ENCODE measurements around the gene PLCL2.

DNA sequence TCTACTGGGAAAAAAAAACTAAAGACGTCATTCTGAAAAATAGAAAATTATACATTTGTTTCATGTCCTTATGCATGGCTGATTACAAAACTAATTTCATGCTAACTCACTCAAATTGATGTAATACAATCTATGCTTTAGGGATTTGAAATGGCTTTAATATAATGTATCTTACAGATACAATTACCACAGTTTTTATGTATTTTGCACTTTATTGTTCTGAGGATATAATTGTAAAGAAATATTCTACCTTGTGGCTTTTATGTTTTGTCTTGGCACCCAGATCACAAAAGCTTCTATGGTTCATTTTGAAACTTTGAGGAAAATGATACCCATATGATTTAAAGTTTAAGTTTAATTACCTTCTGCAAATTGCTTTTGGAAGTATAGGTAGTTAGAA is 122.5 kb downstream of the PLCL2 start:
- TF ChIP-seq CTCF (IDR thresholded peaks at IDR 0.05), result no peak
- no peak for TF ChIP-seq EZH2 (IDR thresholded peaks at IDR 0.05; ENCODE audit: borderline replicate concordance, insufficient read depth, low read depth, low read length, poor library complexity, severe bottlenecking)

Measured in B cell (primary cell).